ENCODE data around the gene PRKCZ.

PRKCZ gene

DNA sequence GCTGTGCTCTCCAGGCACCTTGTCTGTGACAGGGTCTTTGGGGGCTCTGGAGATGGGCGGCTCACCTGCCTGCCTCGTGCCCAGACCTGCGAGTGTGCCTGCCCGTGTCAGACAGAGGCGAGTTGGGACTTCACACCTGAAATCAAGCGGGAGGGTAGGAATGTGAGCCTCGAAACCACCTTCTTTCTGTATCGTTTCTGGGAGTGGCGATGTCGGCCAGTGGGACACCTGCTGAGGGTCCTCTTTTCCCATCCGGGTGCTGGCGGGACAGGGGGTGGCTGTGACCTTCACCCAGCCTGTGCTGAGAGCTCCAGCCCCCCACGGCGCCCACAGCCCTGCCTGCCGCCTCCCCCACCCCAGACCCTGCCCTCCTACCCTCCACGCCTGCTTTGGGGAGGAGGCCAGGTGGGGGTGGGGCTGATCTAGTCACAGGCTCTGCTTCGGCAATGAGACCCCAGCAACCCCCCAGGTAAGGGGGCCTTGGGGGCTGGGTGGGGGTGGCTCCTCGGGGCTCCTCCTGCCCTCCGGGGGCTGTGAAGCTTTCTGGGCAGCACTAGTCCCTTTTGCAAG lies 160.0 kb downstream of the PRKCZ start:
- no peak for DNase-seq (ENCODE audit: low spot score)

DNA sequence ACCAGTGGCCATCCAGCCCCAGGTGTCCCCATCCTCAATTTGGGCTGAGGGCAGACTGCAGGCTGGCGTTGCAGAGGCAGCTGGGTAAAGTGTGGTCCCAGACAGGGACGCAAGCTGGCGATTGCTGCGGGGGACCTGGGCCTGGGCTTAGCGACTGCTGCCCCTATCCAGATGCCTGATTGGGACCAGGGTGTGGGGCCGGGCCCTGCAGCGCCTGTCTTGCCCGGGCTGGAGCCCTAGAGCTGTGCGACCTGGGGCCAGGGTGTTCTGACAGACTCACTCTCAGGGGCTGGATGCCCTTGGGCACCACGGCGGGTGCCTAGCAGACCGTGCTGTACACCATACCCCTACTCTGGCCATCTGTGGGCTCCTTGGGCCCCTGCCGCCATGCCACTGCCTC lies 160.6 kb downstream of the PRKCZ start:
- DNase-seq (ENCODE audit: low spot score), result no peak

DNA sequence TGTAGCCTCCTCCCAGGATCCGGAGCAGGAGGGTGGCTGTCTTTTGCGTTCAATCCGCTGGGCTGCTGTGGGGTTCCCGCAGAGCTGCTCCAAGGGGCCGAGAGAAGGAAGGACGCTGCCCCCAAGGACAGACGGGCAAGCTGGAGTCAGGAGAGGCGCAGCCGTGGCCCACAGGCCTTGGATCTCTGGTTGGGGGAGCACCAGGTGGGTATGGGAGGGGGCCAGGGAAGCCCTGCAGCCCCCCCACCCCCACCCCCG lies 162.0 kb downstream of the PRKCZ start:
- no peak for DNase-seq (ENCODE audit: low spot score)

DNA sequence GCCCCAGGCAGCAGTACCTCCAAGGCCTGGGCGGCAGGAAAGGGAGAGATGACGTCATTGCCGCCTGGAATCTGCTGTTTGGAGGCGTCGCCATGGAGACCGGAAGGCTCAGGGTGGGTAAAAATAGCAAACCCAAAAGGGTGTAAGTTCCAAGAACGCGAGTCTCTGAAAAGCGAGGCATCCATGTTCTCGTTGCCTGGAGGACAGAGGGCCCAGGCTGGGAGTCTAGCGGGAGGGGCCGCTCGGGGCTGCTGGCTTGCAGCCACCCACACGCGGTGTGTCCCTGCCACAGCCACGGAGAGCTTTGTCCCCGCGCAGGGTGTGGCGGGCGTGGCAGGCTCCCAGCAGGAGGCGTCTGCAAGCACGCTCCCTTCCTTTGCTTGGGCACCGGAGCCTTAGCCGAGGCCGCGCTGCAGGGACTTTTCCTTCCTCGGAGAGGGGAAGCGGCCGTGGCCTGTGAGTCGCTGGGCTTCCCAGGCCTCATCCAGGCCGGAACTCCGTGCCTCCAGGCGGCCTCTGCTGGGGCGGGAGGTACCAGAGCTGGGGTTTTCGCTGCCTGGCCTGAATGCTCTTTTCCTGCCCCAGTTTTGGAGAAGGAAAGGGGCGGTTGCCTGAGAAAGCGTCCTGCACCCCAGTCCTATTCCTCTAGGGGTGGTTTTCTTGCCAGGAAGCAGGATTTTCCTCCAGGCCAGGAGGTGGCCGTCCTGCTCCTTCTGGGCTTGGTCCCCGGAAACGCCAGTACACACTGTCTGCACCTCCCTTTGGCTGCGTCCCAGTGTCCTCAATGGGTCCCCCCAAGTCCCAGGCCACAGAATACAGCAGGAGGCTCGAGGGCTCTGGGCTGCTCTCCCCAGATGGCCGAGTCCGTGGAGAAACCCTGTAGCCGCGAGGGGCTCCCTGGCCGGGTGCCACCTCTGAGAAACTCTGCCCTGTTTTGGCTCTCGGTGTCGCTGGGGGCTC lies 162.6 kb downstream of the PRKCZ start:
- peak; percentile 92 for DNase-seq (ENCODE audit: low spot score)

DNA sequence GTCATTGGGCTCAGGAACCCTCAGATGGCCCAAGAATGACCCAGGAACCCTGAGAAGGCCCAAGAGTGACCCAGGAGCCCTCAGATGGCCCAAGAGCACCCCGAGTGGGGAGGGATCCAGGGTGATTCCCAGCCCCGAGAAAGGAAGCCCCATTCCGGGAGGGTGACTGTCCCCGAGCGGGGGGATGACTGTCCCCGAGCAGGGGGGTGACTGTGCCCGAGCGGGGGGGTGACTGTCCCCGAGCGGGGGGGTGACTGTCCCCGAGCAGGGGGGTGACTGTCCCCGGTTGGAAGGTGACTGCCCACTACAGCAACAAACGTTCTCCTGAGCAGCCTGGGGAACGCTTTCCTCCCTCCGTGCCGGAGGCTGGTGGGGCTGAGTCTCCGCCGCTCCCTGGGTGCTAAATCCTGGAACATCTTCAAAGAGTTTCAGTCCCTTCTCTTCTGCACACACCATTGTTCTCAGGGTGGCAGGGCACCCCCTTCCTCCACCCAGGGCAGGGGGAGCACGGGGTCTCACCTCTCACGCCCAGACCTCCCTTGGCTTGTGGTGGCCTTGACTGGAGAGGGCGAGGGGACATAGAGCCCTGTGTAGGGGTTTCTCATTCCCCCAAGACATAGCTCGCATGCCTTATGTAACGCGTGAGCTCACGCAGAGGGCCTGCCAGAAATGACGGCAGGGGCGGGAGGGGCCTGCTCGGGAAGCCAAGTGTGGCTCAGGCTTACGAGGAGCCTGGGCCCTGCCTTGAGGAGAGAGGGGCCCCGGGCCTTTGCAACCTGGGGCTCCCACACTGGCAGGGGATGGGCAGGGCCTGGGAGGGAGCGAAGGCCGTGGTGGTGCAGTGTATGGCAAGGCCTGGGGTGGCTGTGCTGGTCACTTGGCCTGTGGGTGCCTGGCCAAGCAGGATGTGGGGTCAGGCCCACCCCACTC lies 163.6 kb downstream of the PRKCZ start:
- DNase-seq (ENCODE audit: low spot score), result peak; percentile 81

DNA sequence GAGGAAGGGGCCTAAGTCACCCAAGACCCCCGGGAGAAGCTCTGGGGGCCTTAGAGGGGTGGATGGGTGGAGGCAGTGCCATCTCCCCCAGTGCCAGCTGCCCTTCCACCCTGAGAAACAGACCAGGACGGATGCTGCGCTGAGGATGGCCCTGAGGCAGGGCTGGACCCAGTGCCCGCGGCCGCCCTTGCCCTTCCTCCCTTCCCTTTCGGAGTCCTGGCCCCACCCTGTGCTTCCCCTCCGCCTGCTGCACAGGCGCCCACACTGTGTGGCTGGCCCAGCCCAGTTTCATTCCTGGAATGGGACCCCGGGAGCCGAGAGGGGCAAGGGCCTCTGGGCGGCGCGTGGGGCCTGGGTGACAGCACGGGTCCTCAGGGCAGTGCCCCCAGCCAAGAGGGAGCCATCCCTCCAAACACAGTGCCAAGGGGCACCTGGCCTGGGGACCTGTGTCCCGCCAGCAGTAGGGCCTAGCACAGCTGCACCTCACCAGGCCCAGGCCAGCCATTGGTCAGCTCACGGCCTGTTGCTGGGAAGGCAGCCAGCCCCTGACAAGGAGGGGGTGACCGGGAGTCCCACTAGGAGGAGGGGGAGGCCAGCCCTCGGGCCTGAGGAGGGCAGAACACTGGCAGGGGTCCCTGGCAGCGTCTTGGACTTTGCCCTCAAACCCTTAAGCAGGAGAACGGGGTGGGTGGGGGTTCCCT lies 164.5 kb downstream of the PRKCZ start:
- peak; percentile 57 for DNase-seq (ENCODE audit: low spot score)

DNA sequence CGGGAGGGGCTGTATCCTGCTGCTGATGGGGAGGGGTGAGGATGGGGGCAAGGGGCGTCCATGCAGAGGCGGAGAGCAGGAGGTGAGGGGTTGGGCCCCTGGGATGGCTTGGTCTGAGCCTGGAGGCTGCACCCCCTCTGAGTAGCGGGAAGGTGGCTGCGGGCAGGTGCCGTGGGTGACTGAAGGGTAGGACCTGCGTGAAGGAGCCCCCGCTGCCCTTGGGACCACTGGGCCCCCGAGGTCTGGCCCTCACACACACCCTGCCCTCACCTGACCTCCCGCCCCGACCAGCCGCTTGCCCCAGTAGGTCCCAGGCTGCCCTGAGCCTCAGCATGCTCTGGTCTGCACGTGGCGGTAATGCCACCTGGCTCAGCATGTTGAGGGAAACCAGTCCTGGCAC lies 165.1 kb downstream of the PRKCZ start:
- no peak for DNase-seq (ENCODE audit: low spot score)

DNA sequence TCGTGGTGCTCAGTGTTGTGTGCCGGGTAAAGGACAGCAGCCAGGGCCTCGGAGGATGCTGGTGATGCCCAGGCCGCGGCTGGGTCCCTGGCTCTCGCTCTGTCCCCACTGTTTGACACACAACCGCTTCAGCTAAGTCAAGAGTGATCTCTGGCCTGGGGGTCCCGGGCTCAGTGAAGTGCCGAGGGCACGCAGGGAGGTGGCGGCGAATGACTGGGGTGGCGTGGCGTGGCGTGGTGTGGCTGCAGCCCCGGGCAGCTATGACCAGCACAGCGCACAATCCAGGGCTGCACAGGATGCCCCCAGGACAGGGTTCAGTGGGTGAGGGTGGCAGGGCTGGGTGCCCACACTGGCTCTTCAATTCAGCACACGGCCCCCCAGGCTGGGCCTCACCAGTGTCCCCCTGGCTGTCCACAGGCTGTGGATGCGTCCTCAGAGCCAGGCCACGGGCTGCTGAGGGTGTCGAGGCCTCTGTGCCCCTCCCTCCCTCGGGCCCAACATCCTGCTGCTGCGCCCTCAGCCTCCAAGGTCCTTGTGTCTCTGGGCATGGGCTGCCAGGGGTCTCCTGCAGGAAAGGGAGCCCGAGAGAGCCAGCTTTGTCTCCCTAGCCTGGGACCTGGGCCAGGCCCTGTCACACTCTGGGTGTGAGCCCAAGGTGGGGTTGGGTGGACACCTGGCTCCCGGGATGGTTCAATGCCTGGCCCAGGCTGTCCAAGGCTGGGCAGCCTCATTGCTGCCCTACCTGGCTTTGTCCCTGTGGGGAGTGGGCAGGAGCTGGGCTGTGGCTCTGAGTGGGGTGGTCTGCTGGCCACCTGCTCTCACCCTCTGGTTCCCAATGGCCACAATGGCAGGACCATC lies 165.9 kb downstream of the PRKCZ start:
- DNase-seq (ENCODE audit: low spot score), result no peak

DNA sequence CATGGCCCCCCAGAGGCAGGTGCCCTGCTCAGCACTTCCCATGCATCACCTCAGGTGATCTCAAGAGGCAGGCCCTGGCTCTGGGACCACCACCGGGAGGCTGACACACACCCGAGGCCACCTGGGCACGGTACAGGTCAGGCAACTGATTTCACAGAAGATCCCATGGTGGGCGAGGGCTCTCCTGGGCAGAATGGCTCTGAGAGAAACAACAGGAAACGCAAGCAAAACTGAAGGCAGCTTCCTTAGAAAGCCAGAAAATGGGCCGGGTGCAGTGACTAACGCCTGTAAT lies 166.5 kb downstream of the PRKCZ start:
- no peak for DNase-seq (ENCODE audit: low spot score)

DNA sequence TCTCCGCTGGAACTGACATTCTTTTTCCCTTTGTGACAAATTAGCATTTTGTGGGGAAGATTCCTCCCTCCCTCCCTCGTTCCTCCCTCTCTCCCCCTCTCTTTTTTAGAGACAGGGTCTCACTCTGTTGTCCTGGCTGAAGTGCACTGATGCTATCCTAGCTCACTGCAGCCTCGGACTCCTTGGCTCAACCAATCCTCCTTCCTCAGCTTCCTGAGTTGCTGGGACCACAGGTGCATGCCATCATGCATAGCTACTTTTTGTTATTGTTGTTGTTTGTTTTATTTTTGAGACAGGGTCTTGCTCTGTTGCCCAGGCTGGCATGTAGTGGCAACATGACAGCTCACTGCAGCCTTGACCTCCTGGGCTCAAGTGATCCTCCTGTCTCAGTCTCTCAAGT lies 171.1 kb downstream of the PRKCZ start:
- no peak for DNase-seq (ENCODE audit: low spot score)

DNA sequence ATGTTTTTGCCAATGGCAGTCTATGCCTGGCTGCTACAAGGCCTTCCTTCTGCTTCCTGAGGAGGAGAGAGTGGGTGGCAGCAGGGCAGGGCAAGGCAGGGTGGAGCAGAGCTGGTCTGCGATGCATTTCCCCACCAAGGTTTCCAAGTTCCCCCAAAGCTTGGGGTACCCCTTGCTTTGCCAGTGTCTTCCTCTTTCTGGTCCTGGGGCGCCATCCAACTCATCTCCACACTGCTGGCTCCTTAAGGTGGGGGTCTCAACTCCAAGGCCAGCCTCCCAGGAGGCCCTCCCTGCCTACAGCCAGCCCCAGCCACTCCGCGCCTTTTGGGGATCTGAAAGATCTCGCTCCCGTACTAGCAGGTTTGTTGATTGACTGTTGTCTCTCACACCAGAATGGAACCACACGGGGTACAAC lies 174.0 kb downstream of the PRKCZ start:
- no peak for DNase-seq (ENCODE audit: low spot score)

DNA sequence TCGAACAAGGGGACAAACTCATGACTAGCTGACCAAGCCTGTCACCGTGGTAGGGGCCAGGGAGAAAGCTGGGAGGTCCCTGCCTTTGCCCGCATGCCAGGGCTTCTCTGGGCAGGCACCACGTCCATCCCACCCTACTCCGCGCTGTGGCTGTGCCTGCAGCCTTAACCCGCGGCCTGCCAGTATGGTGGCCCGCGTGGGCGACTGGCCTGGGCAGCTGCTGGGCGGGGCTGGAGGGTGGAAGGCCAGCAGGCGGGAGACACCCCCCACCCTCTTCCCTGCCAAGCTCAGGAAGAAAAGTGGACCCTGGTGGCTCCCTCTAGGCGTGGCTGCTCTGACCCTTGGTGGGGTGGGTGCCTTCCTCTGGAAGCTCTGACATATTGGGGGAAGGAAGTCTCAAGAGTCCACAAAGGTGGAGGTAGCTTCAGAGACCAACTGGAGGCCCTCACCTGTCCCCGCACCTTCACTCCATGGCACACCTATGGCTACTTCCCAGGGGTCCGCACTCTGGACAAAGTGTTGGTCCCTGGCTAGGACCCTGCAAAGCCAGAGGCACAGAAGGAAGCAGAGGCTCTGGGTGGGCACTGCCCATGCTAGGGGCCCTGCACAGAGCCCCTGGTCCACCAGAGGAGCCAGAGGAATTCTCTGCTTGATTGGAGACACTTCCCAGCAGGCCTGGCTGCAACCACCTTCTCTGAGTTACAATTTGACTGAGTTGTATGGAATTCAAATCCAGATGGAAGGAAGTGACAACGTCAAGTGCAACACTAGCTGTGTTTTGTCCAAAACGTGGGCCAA lies 174.6 kb downstream of the PRKCZ start:
- no peak for DNase-seq (ENCODE audit: low spot score)

DNA sequence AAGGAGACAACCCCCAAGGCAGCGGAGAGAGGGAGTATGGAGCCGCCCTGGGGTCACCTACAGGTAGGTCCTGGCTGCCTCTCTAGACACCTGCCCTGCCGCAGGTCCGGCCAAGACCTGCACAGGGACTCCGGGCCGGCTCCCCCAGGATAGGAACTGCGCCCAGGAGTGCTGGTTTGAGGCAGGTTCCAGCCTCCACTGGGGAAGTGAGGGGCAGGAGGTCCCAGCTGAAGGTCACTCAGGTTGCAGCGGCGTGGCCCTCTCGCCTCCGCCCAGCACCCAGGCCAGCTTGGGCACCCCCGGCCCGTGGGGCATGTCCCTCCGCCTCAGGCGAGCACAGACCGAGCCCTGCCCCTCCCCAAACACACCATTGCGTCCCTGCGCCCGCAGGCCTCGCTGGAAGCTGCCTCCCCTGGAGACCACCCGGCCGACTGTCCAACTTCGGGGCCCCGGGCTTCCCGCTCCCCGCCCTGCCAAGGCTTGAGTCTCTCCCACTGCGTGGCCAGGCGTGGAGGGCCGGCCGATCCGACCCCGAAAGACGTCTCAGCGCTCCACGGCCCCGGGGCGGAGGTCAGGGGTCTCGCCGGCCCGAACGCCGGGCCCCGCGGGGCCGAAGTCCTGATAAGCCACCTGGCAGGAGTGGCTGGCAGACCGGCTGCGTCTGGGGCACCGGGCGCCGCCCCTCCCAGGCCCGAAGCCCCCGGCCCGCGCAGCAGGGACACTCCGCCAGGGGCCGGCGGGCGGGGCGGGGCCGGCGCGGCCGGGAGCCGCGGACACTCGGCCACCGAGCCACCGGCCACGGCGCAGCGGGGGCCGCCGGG lies 176.5 kb downstream of the PRKCZ start:
- DNase-seq (ENCODE audit: low spot score), result no peak

DNA sequence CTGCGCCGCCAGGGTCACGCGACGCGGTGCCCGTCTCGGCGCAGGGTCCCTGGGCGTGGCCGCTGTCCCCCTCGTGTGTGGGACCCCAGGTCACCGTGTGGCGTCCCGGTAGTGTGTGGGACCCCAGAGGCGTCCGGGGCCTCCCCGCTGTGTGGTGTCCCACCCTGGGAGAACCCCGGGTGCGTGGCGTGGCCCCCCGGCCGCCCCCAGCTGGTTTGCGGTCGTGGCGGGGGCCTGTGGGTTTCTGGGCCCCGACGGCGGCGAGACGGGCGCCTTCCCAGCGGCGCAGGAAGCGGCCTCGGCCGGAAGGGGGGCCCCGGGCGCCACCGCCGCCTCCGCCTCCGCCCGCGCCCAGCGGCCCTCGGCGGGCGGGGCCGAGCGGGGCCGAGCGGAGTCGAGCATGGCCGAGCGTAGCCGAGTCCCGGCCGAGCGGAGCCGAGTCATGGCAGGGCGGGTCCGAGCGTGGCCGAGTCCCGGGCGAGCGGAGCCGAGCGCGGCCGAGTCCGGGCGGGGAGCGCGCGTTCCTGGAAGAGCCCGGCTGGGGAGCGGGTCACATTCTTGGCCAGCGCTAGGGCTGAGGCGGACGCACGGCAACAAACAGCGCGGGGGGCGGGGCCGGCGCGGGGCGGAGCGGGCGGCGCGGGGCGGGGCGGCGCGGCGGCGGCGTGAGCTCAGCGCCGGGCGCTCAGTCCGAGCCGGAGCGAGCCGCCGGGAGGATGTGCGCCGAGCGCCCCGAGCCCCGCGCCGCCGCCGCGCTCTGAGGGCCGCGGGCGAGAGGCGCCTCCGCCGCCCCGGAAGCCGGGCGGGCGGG lies 177.3 kb downstream of the PRKCZ start:
- peak; percentile 97 for DNase-seq (ENCODE audit: low spot score)

DNA sequence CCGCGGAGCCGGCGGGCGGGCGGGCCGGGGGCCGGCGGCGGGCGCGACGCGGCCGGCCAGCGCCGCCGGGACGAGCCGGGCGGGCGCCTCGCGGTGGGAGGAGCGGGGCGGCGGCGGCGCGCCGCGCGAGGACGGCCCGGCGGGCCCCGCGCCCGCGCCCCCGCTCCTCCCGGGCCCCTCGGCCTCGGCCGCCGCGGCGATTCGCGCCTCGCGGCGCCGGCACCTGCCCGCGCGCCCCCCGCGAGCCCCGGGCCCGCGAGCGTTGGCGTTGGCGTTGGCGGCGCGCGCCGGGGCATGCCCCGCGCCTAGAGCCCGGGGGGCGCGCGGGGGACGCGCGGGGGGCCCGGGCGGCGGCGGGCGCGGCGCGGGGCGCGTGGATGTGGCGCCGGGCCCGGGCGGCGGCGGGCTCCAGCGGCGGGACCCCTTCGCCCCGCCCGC lies 178.0 kb downstream of the PRKCZ start, which contains the start of gene SKI:
Gene SKI, plus strand, starts transcription at position 163 of the 438 bp plus-strand sequence. CDS start 448 bp downstream, outside the sequence.
- DNase-seq (ENCODE audit: low spot score), result no peak

DNA sequence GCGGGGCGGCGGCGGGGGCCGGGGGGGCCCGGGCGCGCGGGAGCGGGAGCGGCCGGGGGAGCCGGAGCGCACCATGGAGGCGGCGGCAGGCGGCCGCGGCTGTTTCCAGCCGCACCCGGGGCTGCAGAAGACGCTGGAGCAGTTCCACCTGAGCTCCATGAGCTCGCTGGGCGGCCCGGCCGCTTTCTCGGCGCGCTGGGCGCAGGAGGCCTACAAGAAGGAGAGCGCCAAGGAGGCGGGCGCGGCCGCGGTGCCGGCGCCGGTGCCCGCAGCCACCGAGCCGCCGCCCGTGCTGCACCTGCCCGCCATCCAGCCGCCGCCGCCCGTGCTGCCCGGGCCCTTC lies 178.5 kb downstream of the PRKCZ start:
- DNase-seq (ENCODE audit: low spot score), result no peak

DNA sequence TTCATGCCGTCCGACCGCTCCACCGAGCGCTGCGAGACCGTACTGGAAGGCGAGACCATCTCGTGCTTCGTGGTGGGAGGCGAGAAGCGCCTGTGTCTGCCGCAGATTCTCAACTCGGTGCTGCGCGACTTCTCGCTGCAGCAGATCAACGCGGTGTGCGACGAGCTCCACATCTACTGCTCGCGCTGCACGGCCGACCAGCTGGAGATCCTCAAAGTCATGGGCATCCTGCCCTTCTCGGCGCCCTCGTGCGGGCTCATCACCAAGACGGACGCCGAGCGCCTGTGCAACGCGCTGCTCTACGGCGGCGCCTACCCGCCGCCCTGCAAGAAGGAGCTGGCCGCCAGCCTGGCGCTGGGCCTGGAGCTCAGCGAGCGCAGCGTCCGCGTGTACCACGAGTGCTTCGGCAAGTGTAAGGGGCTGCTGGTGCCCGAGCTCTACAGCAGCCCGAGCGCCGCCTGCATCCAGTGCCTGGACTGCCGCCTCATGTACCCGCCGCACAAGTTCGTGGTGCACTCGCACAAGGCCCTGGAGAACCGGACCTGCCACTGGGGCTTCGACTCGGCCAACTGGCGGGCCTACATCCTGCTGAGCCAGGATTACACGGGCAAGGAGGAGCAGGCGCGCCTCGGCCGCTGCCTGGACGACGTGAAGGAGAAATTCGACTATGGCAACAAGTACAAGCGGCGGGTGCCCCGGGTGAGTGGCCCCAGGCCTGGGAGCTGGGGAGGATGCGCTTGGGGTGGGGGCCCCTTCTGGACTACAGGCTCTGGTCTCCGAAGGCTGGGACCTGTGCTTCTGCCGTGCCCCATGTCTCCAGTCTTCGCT lies 179.0 kb downstream of the PRKCZ start:
- DNase-seq (ENCODE audit: low spot score), result peak; percentile 90
